ENCODE data around the gene LHFPL6.

LHFPL6 gene

DNA sequence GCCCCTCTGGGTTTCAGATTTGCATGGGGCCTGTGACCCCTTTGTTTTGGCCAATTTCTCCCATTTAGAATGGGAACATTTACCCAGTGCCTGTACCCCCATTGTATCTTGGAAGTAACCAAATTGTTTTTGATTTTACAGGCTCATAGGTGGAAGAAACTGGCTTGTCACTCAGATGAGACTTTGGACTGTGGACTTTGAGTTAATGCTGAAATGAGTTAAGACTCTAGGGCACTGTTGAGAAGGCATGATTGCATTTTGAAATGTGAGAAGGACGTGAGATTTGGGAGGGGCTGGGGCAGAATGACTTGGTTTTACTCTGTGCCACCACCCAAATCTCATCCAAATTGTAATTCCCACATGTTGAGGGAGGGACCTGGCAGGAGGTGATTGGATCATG lies 306.0 kb downstream of the LHFPL6 start:
- no peak for DNase-seq

DNA sequence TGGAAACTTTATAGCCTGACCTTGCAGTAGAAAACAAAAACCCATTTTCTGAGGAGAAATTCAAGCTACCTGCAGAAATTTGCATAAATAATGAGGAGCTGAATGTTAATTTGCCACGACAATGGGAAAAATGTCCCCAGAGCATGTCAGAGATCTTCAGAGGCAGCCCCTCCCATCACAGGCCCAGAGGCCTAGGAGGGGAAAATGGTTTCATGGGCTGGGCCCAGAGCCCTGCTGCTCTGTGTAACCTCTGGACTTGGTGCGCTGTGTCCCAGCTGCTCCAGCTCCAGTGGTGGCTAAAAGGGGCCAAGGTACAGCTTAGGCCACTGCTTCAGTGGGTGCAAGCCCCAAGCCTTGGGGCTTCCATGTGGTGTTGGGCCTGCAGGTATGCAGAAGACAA lies 306.8 kb downstream of the LHFPL6 start:
- no peak for DNase-seq

All from stimulated activated CD4-positive, alpha-beta T cell treated with anti-CD3 and anti-CD28 coated beads, Interleukin-15, amount 100 ng/mL, for 24 hours (primary cell).